ENCODE measurements around the gene ZNF783. TPM values are rescaled to one million over a fixed set of nuclear protein-coding genes. Genes with fewer than 3 reads are reported as not detected.
A peak's percentile ranks its signal among the peaks of the same experiment; 100 is the strongest.
"Not testable (repeated sequence)": the region's sequence is repeated elsewhere in the genome, so short reads cannot be mapped to it uniquely, and the experiment has no call there.

ZNF783 gene
- total RNA-seq, 1 experiment from 2014 or later: 3.2 TPM

GRCh38 chr7:149252378-149252777 is 9.6 kb upstream of the ZNF783 start:
- H3K27me3 ChIP-seq (ENCODE audit: control insufficient read depth, insufficient read depth, low read length): no peaks in the 10 kb centered on the region
- H3K36me3 ChIP-seq (replicated peaks; ENCODE audit: control insufficient read depth, insufficient read depth, low read length): peaks cover 28% of the 10 kb centered on the region
- no peak overlapping the region for H3K4me3 ChIP-seq (ENCODE audit: insufficient read depth, low read depth, low read length)
- DNase-seq: no peak

GRCh38 chr7:149253665-149254064 is 8.3 kb upstream of the ZNF783 start:
- H3K27me3 ChIP-seq (ENCODE audit: control insufficient read depth, insufficient read depth, low read length): no peaks in the 10 kb centered on the region
- no peak overlapping the region for H3K4me3 ChIP-seq (ENCODE audit: insufficient read depth, low read depth, low read length)
- no peak for DNase-seq
- peaks cover 28% of the 10 kb centered on the region for H3K36me3 ChIP-seq (replicated peaks; ENCODE audit: control insufficient read depth, insufficient read depth, low read length)

GRCh38 chr7:149254181-149254858 is 7.7 kb upstream of the ZNF783 start:
- DNase-seq: no peak
- Histone ChIP-seq H3K27me3 (ENCODE audit: control insufficient read depth, insufficient read depth, low read length) (no peaks in the 10 kb centered on the region), H3K36me3 (replicated peaks; ENCODE audit: control insufficient read depth, insufficient read depth, low read length) (peaks cover 28% of the 10 kb centered on the region), H3K4me3 (ENCODE audit: insufficient read depth, low read depth, low read length) (no peak overlapping the region)

GRCh38 chr7:149255174-149255573 is 6.8 kb upstream of the ZNF783 start:
- peaks cover 28% of the 10 kb centered on the region for H3K36me3 ChIP-seq (replicated peaks; ENCODE audit: control insufficient read depth, insufficient read depth, low read length)
- DNase-seq: no peak
- H3K27me3 ChIP-seq (ENCODE audit: control insufficient read depth, insufficient read depth, low read length): no peaks in the 10 kb centered on the region; the same call in 1 of the 2 replicates

GRCh38 chr7:149256568-149256967 is 5.4 kb upstream of the ZNF783 start:
- Histone ChIP-seq H3K4me3 (ENCODE audit: insufficient read depth, low read depth, low read length) (no peak overlapping the region), H3K36me3 (replicated peaks; ENCODE audit: control insufficient read depth, insufficient read depth, low read length) (peaks cover 21% of the 10 kb centered on the region), H3K27me3 (ENCODE audit: control insufficient read depth, insufficient read depth, low read length) (peaks cover 4% of the 10 kb centered on the region)
- DNase-seq: no peak

More at GRCh38 chr7:149255174-149255573, 6.8 kb upstream of the ZNF783 start:
- H3K4me3 ChIP-seq (ENCODE audit: insufficient read depth, low read depth, low read length): no peak overlapping the region

- no peak overlapping the region for H3K4me3 ChIP-seq (ENCODE audit: insufficient read depth, low read depth, low read length)
- H3K36me3 ChIP-seq (replicated peaks; ENCODE audit: control insufficient read depth, insufficient read depth, low read length): peaks cover 18% of the 10 kb centered on the region
- peaks cover 6% of the 10 kb centered on the region for H3K27me3 ChIP-seq (ENCODE audit: control insufficient read depth, insufficient read depth, low read length)
- no peak for DNase-seq
These were observed 4.8 kb upstream of the ZNF783 start for GRCh38 chr7:149257146-149257545.

- peak; percentile 70 for DNase-seq
- Histone ChIP-seq H3K4me3 (ENCODE audit: insufficient read depth, low read depth, low read length) (peak overlapping the region; percentile 65), H3K36me3 (replicated peaks; ENCODE audit: control insufficient read depth, insufficient read depth, low read length) (peaks cover 4% of the 10 kb centered on the region), H3K27me3 (ENCODE audit: control insufficient read depth, insufficient read depth, low read length) (peaks cover 6% of the 10 kb centered on the region)
These were observed 624 bp upstream of the ZNF783 start for GRCh38 chr7:149261316-149261828.

- no peak overlapping the region for H3K4me3 ChIP-seq (ENCODE audit: insufficient read depth, low read depth, low read length)
- DNase-seq: no peak
These were observed 4.5 kb downstream of the ZNF783 start for GRCh38 chr7:149266451-149266850.

GRCh38 chr7:149267733-149268132 is 5.7 kb downstream of the ZNF783 start:
- Histone ChIP-seq H3K36me3 (replicated peaks; ENCODE audit: control insufficient read depth, insufficient read depth, low read length) (peaks cover 8% of the 10 kb centered on the region), H3K4me3 (ENCODE audit: insufficient read depth, low read depth, low read length) (no peak overlapping the region), H3K27me3 (ENCODE audit: control insufficient read depth, insufficient read depth, low read length) (no peaks in the 10 kb centered on the region)
- no peak for DNase-seq

More at GRCh38 chr7:149266451-149266850, 4.5 kb downstream of the ZNF783 start:
- Histone ChIP-seq H3K36me3 (replicated peaks; ENCODE audit: control insufficient read depth, insufficient read depth, low read length) (peaks cover 8% of the 10 kb centered on the region), H3K27me3 (ENCODE audit: control insufficient read depth, insufficient read depth, low read length) (peaks cover 3% of the 10 kb centered on the region)

- not testable (repeated sequence) for H3K36me3 ChIP-seq (replicated peaks; ENCODE audit: control insufficient read depth, insufficient read depth, low read length)
These were observed 12.4 kb downstream of the ZNF783 start for GRCh38 chr7:149274424-149274823.

GRCh38 chr7:149277871-149278270 is 15.9 kb downstream of the ZNF783 start:
- peaks cover 6% of the 10 kb centered on the region for H3K36me3 ChIP-seq (replicated peaks; ENCODE audit: control insufficient read depth, insufficient read depth, low read length)
- DNase-seq: no peak
- no peak overlapping the region for H3K4me3 ChIP-seq (ENCODE audit: insufficient read depth, low read depth, low read length)
- no peaks in the 10 kb centered on the region for H3K27me3 ChIP-seq (ENCODE audit: control insufficient read depth, insufficient read depth, low read length)

More at GRCh38 chr7:149274424-149274823, 12.4 kb downstream of the ZNF783 start:
- H3K4me3 ChIP-seq (ENCODE audit: insufficient read depth, low read depth, low read length); DNase-seq; H3K27me3 ChIP-seq (ENCODE audit: control insufficient read depth, insufficient read depth, low read length): not testable (repeated sequence)

- H3K27me3 ChIP-seq (ENCODE audit: control insufficient read depth, insufficient read depth, low read length): no peaks in the 10 kb centered on the region
- H3K4me3 ChIP-seq (ENCODE audit: insufficient read depth, low read depth, low read length): no peak overlapping the region
- H3K36me3 ChIP-seq (replicated peaks; ENCODE audit: control insufficient read depth, insufficient read depth, low read length): peaks cover 6% of the 10 kb centered on the region
- no peak for DNase-seq
These were observed 16.4 kb downstream of the ZNF783 start for GRCh38 chr7:149278396-149278795.

- Histone ChIP-seq H3K27me3 (ENCODE audit: control insufficient read depth, insufficient read depth, low read length) (no peaks in the 10 kb centered on the region; the same call in 1 of the 2 replicates), H3K36me3 (replicated peaks; ENCODE audit: control insufficient read depth, insufficient read depth, low read length) (peaks cover 6% of the 10 kb centered on the region), H3K4me3 (ENCODE audit: insufficient read depth, low read depth, low read length) (no peak overlapping the region)
- peak; percentile 32 for DNase-seq
These were observed 17.2 kb downstream of the ZNF783 start for GRCh38 chr7:149279111-149279743.

- peaks cover 6% of the 10 kb centered on the region for H3K36me3 ChIP-seq (replicated peaks; ENCODE audit: control insufficient read depth, insufficient read depth, low read length)
- H3K4me3 ChIP-seq (ENCODE audit: insufficient read depth, low read depth, low read length): no peak overlapping the region
- no peak for DNase-seq
- H3K27me3 ChIP-seq (ENCODE audit: control insufficient read depth, insufficient read depth, low read length): no peaks in the 10 kb centered on the region; the same call in 1 of the 2 replicates
These were observed 18.2 kb downstream of the ZNF783 start for GRCh38 chr7:149280151-149280550.
